Measurements from ENCODE around the gene OPRL1.

DNA sequence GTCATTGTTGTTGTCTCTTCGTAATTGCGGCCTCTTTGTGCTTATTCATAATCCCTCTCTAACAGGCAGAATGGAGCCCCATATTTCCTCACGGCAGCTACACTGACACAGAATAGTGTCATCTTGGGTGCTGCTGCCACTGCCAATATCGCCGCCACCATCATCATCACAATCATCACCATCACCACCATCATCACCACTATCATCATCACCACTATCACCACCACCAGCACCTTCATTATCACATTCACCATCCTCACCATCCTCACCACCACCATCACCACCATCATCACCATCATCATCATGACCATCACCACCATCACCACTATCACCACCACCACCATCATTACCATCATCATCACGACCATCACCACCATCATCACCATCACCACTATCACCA lies 16.7 kb downstream of the OPRL1 start:
- TF ChIP-seq EZH2phosphoT487 (conservative IDR thresholded peaks at IDR 0.05; ENCODE audit: low read length) (no peak), CTCF (IDR thresholded peaks at IDR 0.05; ENCODE audit: insufficient read depth, low read length, poor library complexity, severe bottlenecking) (no peak)
